GM19463 (cell line): ENCODE data around the gene GNB1L.
"Not testable (repeated sequence)": the region's sequence is repeated elsewhere in the genome, so short reads cannot be mapped to it uniquely, and the experiment has no call there.

Source experiments
- ATAC-seq: cut with Tn5 transposase; IDR thresholded peaks from one replicate; pipeline ENCODE4 v1.9.1; 2021; ENCODE audit warnings: mild to moderate bottlenecking, moderate library complexity; ENCODE audit not compliant: unreplicated experiment

The GNB1L gene

GRCh38 chr22:19799322-19800190, 55.1 kb downstream of the GNB1L start:
- no peak for ATAC-seq

GRCh38 chr22:19798891-19799293, 55.8 kb downstream of the GNB1L start:
- ATAC-seq = no peak

- ATAC-seq = no peak
Measured at GRCh38 chr22:19798003-19798665, 56.5 kb downstream of the GNB1L start.

- no peak for ATAC-seq
Measured at GRCh38 chr22:19797086-19798002, 57.3 kb downstream of the GNB1L start.

GRCh38 chr22:19796160-19796559, 58.5 kb downstream of the GNB1L start:
- ATAC-seq = no peak

- ATAC-seq = no peak
Measured at GRCh38 chr22:19795617-19796008, 59.1 kb downstream of the GNB1L start.

- ATAC-seq = no peak
Measured at GRCh38 chr22:19793661-19794310, 60.9 kb downstream of the GNB1L start.

- no peak for ATAC-seq
Measured at GRCh38 chr22:19793161-19793560, 61.5 kb downstream of the GNB1L start.

GRCh38 chr22:19792383-19792896, 62.2 kb downstream of the GNB1L start:
- ATAC-seq = not testable (repeated sequence)

- ATAC-seq = no peak
Measured at GRCh38 chr22:19791894-19792293, 62.8 kb downstream of the GNB1L start.

GRCh38 chr22:19791243-19791642, 63.4 kb downstream of the GNB1L start:
- ATAC-seq = no peak

GRCh38 chr22:19789828-19790227, 64.8 kb downstream of the GNB1L start:
- no peak for ATAC-seq

GRCh38 chr22:19789406-19789805, 65.3 kb downstream of the GNB1L start:
- ATAC-seq = no peak

GRCh38 chr22:19788661-19789225, 65.9 kb downstream of the GNB1L start:
- no peak for ATAC-seq

- no peak for ATAC-seq
Measured at GRCh38 chr22:19787849-19788141, 66.9 kb downstream of the GNB1L start.

GRCh38 chr22:19786959-19787848, 67.5 kb downstream of the GNB1L start:
- ATAC-seq = no peak

GRCh38 chr22:19786264-19786585, 68.4 kb downstream of the GNB1L start:
- no peak for ATAC-seq

- ATAC-seq = no peak
Measured at GRCh38 chr22:19785461-19786263, 69.0 kb downstream of the GNB1L start.
